GM18520 (cell line): Measurements from ENCODE around the gene TIMM50.

Experiments
- ATAC-seq: cut with Tn5 transposase; IDR thresholded peaks from one replicate; pipeline ENCODE4 v1.9.1; 2021; ENCODE audit not compliant: unreplicated experiment

Gene TIMM50

DNA sequence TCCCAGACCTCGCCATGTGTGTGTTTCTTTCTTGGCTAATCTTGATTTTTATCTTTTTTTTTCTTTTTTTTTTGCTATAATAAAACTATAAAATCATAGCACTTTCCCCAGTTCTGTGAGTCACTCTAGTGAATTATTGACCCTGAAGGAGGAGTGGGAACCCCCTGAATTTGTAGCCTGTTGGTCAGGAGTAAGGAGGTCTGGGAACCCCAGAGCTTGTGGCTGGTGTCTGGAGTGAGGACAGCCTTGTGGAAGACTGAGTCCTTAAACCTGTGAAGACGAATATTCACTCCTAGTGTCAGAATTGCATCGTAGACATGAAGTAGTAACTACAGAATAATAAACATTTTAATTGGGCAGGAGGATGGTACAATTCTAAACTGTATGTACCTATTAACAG, 44.6 kb downstream of the TIMM50 start:
- no peak for ATAC-seq

DNA sequence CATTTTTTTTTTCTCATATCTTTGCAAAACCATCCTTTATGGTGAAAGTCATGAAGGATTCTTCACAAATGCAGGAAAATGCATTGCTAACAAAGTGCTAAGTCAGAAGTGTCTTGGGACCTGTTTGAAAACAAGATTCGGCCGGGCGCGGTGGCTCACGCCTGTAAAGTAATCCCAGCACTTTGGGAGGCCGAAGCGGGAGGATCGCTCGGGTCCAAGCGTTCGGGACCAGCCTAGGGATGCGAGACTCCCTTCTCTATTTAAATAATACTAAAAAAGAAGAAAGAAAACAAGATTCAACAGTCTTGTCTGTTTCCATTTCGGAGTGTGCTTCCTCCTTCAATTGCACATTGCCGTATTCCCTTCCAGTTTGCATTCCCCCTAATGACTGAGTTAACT, 51.2 kb downstream of the TIMM50 start:
- ATAC-seq, result no peak

DNA sequence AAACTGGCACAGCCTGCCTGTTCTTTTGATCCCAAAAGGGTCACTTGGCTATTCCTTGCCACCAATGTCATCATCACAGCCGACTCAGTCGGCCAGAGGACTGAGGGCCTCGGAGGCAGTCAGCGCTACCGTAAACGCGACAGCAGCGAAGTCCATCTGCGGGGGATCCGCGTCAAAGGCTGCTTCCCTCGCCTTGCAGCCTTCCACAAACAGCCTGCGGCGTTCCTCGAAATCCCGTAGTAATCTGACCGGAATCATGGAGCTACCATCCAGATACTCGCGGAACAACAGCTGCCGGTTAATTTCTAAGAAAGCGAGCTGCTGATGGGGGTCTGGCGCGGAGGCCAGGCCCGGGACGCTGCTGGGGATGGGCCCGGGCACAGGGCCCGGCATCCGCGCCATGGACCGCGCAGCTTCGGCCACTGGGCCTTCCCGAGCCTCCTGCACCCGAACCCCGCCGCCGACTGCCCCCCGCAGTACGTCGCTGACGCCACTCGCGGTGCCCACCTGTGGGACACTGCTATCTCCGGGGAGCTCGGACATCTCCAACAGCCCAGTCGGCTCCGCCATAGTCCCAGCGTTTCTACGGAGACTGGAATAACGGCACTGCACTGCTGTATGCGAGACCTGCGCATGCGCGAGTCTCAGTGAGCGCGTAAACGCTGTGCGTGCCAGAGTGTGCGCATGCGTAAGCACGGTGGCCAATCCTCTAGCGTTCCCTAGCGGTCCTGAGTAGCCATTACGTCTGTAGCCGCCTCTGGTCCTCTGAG, 51.8 kb downstream of the TIMM50 start, which contains the start of gene EID2B:
Gene EID2B (minus strand): TSS at position 620 of the 770 bp plus-strand sequence. CDS start 50 bp downstream, at position 570.
- peak; percentile 91 for ATAC-seq

DNA sequence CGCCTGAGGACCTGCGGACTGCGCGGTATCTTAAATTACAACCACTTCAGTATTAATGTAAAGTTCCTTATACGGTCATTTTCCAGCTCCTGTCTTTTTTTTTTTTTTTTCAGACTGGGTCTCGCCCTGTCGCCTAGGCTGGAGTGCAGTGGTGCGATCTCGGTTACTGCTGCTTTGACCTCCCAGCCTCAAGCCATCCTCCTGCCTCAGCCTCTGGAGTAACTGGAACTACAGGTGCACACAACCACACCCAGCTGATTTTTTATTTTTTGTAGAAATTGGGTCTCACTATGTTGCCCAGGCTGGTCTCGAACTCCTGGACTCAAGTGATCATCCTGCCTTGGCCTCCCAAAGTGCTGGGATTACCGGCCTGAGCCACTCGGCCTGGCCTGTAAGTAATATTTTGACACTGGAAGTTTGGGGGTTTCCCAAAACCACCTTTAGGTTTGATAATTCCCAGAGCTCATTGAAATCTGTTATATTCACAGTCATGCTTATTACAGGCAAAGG, 52.4 kb downstream of the TIMM50 start:
- ATAC-seq, result peak; percentile 6

DNA sequence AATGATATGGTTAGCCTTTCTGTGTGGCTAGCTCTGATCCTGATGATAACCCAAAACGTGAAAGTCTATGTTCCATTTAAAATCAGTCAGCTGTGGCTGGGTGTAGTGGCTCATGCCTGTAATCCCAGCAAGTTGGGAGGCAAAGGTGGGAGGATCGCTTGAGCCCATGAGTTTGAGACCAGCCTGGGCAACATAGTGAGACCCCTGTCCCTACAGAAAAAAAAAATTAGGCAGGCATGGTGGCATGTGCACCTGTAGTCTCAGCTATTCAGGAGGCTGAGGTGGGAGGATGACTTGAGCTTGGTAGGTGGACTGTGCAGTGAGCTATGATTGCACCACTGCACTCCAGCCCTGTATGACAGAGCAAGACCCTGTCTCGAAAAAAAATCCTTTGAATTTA, 53.2 kb downstream of the TIMM50 start:
- no peak for ATAC-seq

DNA sequence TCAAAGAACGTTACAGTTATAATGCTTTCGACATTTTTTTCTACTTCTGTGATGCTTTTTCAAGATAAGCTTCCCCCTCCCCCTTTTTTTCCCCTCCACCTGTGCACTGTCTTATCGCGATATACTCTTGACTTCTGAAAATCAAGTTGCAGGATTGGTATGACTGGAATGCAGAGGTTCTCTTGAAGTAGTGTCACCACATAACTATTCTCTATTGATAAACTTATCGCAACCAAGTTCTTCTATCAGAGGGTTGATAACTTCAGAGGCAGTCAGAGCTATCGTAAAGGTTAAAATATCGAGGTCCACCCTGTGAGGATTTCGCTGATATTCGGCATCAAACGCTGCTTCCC, 58.5 kb downstream of the TIMM50 start:
- ATAC-seq, result no peak

DNA sequence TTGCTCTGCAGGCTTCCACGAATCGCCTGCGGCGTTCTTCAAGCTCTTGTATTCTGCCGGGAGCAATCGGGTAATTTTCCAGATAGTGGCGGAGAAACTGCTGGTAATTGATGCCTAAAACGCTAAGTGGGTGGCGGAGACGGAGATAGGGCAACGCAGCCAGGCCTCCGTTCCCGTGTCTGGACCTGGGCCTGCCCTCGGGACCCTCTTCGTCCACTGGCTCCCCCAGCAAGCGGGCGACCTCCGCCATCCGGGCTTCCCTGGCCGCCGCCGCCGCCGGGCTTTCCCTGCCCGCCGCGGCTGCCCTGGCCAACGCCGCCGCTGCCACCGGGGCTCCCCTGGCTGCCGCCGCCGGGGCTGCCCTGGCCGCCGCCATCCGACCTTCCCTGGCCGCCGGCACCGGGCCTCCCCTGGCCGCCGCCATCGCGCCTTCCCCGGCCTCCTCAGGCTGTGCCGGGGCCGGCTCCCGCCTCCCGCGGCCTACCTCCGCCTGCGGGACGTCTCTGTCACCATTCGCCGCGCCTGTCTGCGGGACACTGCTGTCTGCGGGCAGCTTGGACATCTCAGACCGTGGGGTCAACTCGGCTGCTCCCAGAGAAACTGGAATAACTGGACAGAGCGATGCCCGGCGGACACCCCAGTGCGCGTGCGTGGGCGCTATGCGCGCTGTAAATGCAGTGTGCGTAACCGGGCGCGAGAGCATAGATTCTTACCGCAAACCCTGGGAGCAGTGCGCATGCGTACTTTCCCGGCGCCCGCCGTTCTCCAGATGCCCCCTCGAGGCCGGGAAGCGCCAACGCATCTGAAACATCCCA, 59.1 kb downstream of the TIMM50 start, which contains the start of gene EID2:
Gene EID2 (minus strand): TSS at position 644 of the 815 bp plus-strand sequence. CDS start 82 bp downstream, at position 562.
- ATAC-seq, result peak; percentile 77

DNA sequence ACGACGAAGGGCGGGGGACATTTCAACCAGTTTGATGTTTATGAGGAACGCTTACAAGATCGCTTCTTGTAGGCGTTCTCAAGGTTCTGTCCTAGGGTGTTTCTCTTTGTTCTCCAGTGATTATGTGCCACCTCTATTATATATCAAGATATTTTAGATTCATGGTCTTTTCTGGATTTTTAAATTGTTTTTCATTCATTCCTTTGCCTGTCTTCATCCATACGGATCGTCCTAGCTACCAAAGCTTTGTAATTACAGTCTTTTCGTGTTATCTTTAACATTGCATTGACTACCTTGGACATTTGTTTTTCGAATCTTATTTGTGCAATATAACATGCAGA, 59.7 kb downstream of the TIMM50 start:
- ATAC-seq, result no peak
